HepG2 (cell line): ENCODE measurements around the gene C3orf70. TPM values are rescaled to one million over a fixed set of nuclear protein-coding genes. Genes with fewer than 3 reads are reported as not detected.

ENCODE experiments used
- CAMTA2 ChIP-seq: sonication (generic); formaldehyde crosslinking; IDR thresholded peaks from 2 replicates; pipeline ENCODE4 v1.4.0; 2020; ENCODE audit warnings: mild to moderate bottlenecking, missing genetic modification reagents, borderline replicate concordance
- CEBPG ChIP-seq: IDR thresholded peaks from 2 replicates; pipeline ENCODE4 v1.6.1; 2016
- DNMT3B ChIP-seq: conservative IDR thresholded peaks from 2 replicates; pipeline ENCODE4 v1.6.1; 2016; ENCODE audit warnings: missing biosample characterization, control low read depth
- EEA1 ChIP-seq: sonication (generic); formaldehyde crosslinking; IDR thresholded peaks from 2 replicates; pipeline ENCODE4 v1.5.1; 2020; ENCODE audit warnings: mild to moderate bottlenecking, missing genetic modification reagents, borderline replicate concordance
- ESRRA ChIP-seq: sonication (generic); formaldehyde crosslinking; IDR thresholded peaks from 2 replicates; pipeline ENCODE4 v1.5.1; 2020; ENCODE audit warnings: mild to moderate bottlenecking, low read depth, missing genetic modification reagents
- KLF15 ChIP-seq: sonication (generic); formaldehyde crosslinking; IDR thresholded peaks from 2 replicates; pipeline ENCODE4 v1.8.1; 2023; ENCODE audit warnings: borderline replicate concordance, mild to moderate bottlenecking, inconsistent platforms, missing genetic modification reagents, mixed read lengths
- RBM39 ChIP-seq: fragments of 200-400 bp; formaldehyde crosslinking; IDR thresholded peaks from one replicate; pipeline ENCODE4 v1.6.1; 2018; ENCODE audit warnings: antibody characterized with exemption, mild to moderate bottlenecking, low read depth, low read length; ENCODE audit not compliant: poor library complexity, severe bottlenecking
- SOX13 ChIP-seq, 3 experiments: fragments of 450-650 bp in 1 of 3; sonication (generic) in 1 of 3; formaldehyde crosslinking in 1 of 3; IDR thresholded peaks in 2 of 3; conservative IDR thresholded peaks in 1 of 3; 2 replicates each; pipeline versions ENCODE4 v1.5.0 to v1.6.1; 2016 to 2020; ENCODE audit warnings: antibody characterized with exemption in 1 of 3, mild to moderate bottlenecking in 1 of 3, missing compliant biosample characterization in 1 of 3, missing genetic modification reagents in 1 of 3, moderate library complexity in 1 of 3
- SOX6 ChIP-seq, 2 experiments: fragments of 450-650 bp in 1 of 2; sonication (generic) in 1 of 2; formaldehyde crosslinking in 1 of 2; IDR thresholded peaks; 2 replicates each; pipeline versions ENCODE4 v1.4.0 to v1.6.1; 2017 to 2020; ENCODE audit warnings: antibody characterized with exemption in 1 of 2, mild to moderate bottlenecking in 1 of 2, missing genetic modification reagents in 1 of 2
- ZIK1 ChIP-seq: sonication (generic); formaldehyde crosslinking; IDR thresholded peaks from 2 replicates; pipeline ENCODE4 v1.5.0; 2020; ENCODE audit warnings: mild to moderate bottlenecking, low read depth, missing genetic modification reagents, borderline replicate concordance
- ZNF24 ChIP-seq: fragments of 450-650 bp; IDR thresholded peaks from 2 replicates; pipeline ENCODE4 v1.6.1; 2017; ENCODE audit warnings: antibody characterized with exemption, mild to moderate bottlenecking
- polyA plus RNA-seq, 8 experiments: library from polyadenylated mRNA; depleted of rRNA in 3 of 8; stranded (reverse) in 7 of 8; unstranded in 1 of 8; fragments of >200 nt; fragmentation: Illumina TruSeq in 4 of 8; extraction: Trizol in 4 of 8; gene quantifications; 2 replicates each; pipeline versions ENCODE4 v1.2.1 to v1.2.3, GENCODE V29; 2011 to 2016; ENCODE audit warnings: low read depth in 4 of 8, missing spikeins in 1 of 8, mixed read lengths in 1 of 8; ENCODE audit not compliant: insufficient read depth in 1 of 8
- total RNA-seq, 5 experiments: library from RNA; depleted of rRNA; stranded (reverse); fragments of >200 nt; fragmentation: Illumina TruSeq; extraction: Trizol; gene quantifications; 2 replicates each; pipeline ENCODE4 v1.2.3, GENCODE V29; 2016; ENCODE audit warnings: low read depth in 1 of 5
- TF ChIP-seq, protein P1 (sequence below): sonication (generic); formaldehyde crosslinking; IDR thresholded peaks from 2 replicates; pipeline ENCODE4 v1.4.0; 2020; ENCODE audit warnings: missing genetic modification reagents
- TF ChIP-seq, protein P2 (sequence below): sonication (generic); formaldehyde crosslinking; IDR thresholded peaks from 2 replicates; pipeline ENCODE4 v1.4.0; 2020; ENCODE audit warnings: missing genetic modification reagents, borderline replicate concordance
- TF ChIP-seq, protein P3 (sequence below): sonication (generic); formaldehyde crosslinking; IDR thresholded peaks from 2 replicates; pipeline ENCODE4 v1.4.0; 2020; ENCODE audit warnings: low read depth, missing genetic modification reagents

Gene C3orf70
- total and polyA plus RNA-seq, 2 of the 13 experiments (the other 11 are each of a cell fraction or from before 2014, with no cell fraction given): 0.79 to 2.4 TPM

DNA sequence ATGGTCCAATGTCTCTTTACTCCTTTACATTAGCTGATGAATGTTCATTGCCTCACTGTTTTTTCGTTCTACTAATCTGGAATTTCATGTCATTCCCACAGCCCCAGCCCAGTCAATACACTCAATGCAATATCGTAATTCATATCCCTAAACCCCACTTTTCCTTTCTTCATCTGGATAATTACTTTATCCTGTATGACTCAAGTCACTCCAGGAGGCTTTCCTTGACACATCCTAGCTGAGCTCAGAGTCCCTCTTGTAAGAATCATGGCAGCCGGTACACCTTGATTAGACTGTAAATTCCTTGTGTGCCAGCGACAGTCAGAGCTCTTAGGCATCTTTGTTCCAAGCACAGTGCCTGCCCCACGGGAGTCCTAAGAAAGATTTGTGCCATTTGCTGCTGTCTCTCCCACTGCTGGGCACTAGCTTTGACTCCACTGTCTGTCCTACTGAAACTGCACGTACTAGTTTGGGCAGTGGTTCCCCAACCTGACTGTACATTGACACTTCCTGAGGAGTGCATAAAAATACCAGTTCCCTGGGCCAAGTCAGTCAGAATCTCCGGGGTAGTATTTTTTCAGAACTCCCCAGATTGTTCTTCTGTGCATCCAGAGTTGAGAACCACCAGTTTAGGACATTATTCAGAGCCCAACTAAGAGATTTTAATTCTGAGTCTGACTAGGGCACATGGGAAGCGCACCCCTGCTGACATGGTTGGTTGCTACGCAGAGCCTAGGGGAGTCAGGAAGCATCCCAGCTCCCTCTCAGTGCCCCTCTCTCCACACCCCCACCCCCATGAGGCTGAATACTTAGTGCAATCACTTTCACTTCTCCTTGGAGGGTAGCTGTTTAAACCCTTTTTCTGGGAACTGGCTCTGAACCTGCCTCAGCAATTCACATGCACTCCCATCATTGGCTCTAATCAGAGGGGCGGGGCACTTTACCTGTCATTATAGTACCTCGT is 19.5 kb upstream of the C3orf70 start (continued):
- TF ChIP-seq SOX13 (IDR thresholded peaks at IDR 0.05) (no peak), SOX13 (CRISPR knock-in tag; conservative IDR thresholded peaks at IDR 0.05 in 1 of 2, IDR thresholded peaks at IDR 0.05 in 1 of 2) (no peak), KLF15 (no peak), ESRRA (no peak), SOX6 (IDR thresholded peaks at IDR 0.05) (no peak), SOX6 (CRISPR knock-in tag; IDR thresholded peaks at IDR 0.05) (no peak), ZNF24 (no peak), ZIK1 (no peak), EEA1 (no peak), CAMTA2 (CRISPR knock-in tag) (no peak), RBM39 (no peak), CEBPG (CRISPR knock-in tag) (no peak), DNMT3B (CRISPR knock-in tag) (no peak)
- TF ChIP-seq, protein P1, sequence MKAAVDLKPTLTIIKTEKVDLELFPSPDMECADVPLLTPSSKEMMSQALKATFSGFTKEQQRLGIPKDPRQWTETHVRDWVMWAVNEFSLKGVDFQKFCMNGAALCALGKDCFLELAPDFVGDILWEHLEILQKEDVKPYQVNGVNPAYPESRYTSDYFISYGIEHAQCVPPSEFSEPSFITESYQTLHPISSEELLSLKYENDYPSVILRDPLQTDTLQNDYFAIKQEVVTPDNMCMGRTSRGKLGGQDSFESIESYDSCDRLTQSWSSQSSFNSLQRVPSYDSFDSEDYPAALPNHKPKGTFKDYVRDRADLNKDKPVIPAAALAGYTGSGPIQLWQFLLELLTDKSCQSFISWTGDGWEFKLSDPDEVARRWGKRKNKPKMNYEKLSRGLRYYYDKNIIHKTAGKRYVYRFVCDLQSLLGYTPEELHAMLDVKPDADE (CRISPR knock-in tag): no peak
- TF ChIP-seq, protein P2, sequence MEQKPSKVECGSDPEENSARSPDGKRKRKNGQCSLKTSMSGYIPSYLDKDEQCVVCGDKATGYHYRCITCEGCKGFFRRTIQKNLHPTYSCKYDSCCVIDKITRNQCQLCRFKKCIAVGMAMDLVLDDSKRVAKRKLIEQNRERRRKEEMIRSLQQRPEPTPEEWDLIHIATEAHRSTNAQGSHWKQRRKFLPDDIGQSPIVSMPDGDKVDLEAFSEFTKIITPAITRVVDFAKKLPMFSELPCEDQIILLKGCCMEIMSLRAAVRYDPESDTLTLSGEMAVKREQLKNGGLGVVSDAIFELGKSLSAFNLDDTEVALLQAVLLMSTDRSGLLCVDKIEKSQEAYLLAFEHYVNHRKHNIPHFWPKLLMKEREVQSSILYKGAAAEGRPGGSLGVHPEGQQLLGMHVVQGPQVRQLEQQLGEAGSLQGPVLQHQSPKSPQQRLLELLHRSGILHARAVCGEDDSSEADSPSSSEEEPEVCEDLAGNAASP (CRISPR knock-in tag): no peak
- TF ChIP-seq, protein P3, sequence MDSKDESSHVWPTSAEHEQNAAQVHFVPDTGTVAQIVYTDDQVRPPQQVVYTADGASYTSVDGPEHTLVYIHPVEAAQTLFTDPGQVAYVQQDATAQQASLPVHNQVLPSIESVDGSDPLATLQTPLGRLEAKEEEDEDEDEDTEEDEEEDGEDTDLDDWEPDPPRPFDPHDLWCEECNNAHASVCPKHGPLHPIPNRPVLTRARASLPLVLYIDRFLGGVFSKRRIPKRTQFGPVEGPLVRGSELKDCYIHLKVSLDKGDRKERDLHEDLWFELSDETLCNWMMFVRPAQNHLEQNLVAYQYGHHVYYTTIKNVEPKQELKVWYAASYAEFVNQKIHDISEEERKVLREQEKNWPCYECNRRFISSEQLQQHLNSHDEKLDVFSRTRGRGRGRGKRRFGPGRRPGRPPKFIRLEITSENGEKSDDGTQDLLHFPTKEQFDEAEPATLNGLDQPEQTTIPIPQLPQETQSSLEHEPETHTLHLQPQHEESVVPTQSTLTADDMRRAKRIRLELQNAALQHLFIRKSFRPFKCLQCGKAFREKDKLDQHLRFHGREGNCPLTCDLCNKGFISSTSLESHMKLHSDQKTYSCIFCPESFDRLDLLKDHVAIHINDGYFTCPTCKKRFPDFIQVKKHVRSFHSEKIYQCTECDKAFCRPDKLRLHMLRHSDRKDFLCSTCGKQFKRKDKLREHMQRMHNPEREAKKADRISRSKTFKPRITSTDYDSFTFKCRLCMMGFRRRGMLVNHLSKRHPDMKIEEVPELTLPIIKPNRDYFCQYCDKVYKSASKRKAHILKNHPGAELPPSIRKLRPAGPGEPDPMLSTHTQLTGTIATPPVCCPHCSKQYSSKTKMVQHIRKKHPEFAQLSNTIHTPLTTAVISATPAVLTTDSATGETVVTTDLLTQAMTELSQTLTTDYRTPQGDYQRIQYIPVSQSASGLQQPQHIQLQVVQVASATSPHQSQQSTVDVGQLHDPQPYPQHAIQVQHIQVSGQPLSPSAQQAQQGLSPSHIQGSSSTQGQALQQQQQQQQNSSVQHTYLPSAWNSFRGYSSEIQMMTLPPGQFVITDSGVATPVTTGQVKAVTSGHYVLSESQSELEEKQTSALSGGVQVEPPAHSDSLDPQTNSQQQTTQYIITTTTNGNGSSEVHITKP (CRISPR knock-in tag): no peak
- TF ChIP-seq, all 625 proteins: peak for 0
